GM19193 (cell line): ENCODE measurements around the gene SIRPD.

Source experiments
- POLR2A ChIP-seq: IDR thresholded peaks from 4 replicates; pipeline ENCODE4 v1.6.1; 2011; ENCODE audit not compliant: insufficient read depth, insufficient read length; ENCODE audit errors: extremely low read depth

The SIRPD gene

GRCh38 chr20:1489764-1490436 lies 67.6 kb downstream of the SIRPD start:
- no peak for TF ChIP-seq POLR2A

GRCh38 chr20:1489325-1489724 lies 68.2 kb downstream of the SIRPD start:
- no peak for TF ChIP-seq POLR2A

GRCh38 chr20:1486566-1486965 lies 70.9 kb downstream of the SIRPD start:
- no peak for TF ChIP-seq POLR2A

- no peak for TF ChIP-seq POLR2A
These were observed 72.9 kb downstream of the SIRPD start for GRCh38 chr20:1484438-1485116.
